Central memory CD8-positive, alpha-beta T cell (primary cell): Measurements from ENCODE around the gene BABAM2.

Experiments
- ATAC-seq: fragments of 150-1000 bp; cut with Tn5 transposase; replicated peaks from 2 replicates; pipeline ENCODE4 v1.10.0; 2022; ENCODE audit warnings: mild to moderate bottlenecking, moderate FRiP score, moderate number of reproducible peaks; ENCODE audit not compliant: poor library complexity, severe bottlenecking; ENCODE audit errors: extremely low read depth
- DNase-seq, 2 donors: peaks; one replicate each; pipeline ENCODE4 v3.0.0; 2021; ENCODE audit warnings: low spot score in 2 of 2
- H3K27ac Mint-ChIP-seq: one replicate; pipeline ENCODE4 v1.8.0; 2022; ENCODE audit warnings: low read depth, mild to moderate bottlenecking, moderate library complexity, mixed read lengths
- H3K27me3 Mint-ChIP-seq: one replicate; pipeline ENCODE4 v1.8.0; 2022; ENCODE audit warnings: mixed read lengths
- H3K36me3 Mint-ChIP-seq: one replicate; pipeline ENCODE4 v1.8.0; 2022; ENCODE audit warnings: mild to moderate bottlenecking, moderate library complexity, mixed read lengths; ENCODE audit not compliant: insufficient read depth
- H3K4me1 Mint-ChIP-seq: one replicate; pipeline ENCODE4 v1.8.0; 2022; ENCODE audit warnings: mixed read lengths
- H3K4me3 Mint-ChIP-seq: one replicate; pipeline ENCODE4 v1.8.0; 2022; ENCODE audit warnings: mild to moderate bottlenecking, moderate library complexity, mixed read lengths
- H3K9me3 Mint-ChIP-seq: one replicate; pipeline ENCODE4 v1.8.0; 2022; ENCODE audit warnings: mixed read lengths

BABAM2 gene

DNA sequence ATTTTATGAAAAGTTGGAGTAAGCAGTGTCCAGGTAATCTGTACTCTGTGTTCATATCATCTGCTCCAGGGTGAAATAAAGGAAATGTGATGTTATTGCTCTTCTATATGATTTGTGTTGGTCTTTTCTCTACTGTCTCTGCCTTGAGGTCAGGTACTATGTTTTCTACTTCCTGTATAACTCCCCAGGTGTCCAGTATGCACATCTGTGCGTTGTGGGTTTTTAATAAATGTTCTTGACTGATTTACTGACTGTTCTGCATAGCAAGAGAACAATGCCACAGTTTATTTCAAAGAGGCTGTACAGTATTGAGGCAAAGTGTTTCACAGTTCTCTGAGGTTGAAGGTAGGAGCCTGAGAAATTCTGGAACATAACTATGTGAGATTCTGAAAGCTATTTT lies 89.7 kb downstream of the BABAM2 start:
- Mint-ChIP-seq H3K9me3 (no peaks in the 10 kb centered on the region), H3K4me1 (peaks cover 19% of the 10 kb centered on the region), H3K27me3 (no peaks in the 10 kb centered on the region), H3K27ac (no peak overlapping the region), H3K4me3 (no peak overlapping the region), H3K36me3 (peaks cover 1% of the 10 kb centered on the region)
- DNase-seq, result no peak
- no peak for ATAC-seq

DNA sequence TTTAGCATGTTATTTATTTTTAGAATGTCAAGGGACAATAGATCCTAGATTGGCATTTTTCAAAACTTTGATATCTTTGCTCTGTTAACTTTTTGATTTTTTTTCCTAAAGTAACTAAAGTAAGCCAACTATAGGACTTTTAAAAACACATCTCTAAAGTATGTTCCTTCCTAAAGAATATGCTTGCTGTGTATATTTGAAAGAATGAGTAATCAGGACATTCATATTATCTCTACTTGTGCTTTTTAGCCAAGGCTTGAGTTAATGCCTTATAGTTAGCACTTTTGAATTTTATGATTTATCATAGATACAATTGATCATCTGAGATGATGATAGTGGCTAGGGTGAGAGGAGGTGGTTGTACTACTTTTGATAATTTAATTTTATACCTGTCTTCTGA lies 93.6 kb downstream of the BABAM2 start:
- Mint-ChIP-seq H3K9me3 (no peaks in the 10 kb centered on the region), H3K27ac (no peak overlapping the region), H3K4me1 (peaks cover 27% of the 10 kb centered on the region), H3K4me3 (no peak overlapping the region), H3K36me3 (peaks cover 1% of the 10 kb centered on the region), H3K27me3 (no peaks in the 10 kb centered on the region)
- DNase-seq (no peak), ATAC-seq (no peak)

DNA sequence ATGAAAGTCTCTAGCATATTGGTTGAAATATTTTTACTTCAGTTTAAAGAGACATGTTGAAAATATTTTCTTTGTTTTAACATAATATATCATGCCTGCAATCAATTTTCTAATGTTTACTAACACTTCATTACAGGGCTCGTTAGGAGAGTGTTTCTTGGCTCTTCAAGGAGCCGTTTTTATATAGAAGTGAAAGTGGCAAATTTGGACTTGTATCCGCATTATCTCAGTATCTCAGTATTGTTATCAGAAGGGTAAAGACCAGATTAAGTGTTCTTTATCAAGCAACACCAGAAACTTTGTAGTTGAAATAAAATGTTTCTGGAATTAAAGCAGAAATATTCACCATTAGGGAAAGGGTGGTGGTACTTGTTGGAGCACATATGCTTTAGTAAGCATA lies 97.8 kb downstream of the BABAM2 start:
- DNase-seq, result no peak
- Mint-ChIP-seq H3K4me1 (peaks cover 25% of the 10 kb centered on the region), H3K36me3 (no peaks in the 10 kb centered on the region), H3K27me3 (no peaks in the 10 kb centered on the region), H3K27ac (no peak overlapping the region), H3K9me3 (no peaks in the 10 kb centered on the region), H3K4me3 (no peak overlapping the region)
- ATAC-seq, result no peak

DNA sequence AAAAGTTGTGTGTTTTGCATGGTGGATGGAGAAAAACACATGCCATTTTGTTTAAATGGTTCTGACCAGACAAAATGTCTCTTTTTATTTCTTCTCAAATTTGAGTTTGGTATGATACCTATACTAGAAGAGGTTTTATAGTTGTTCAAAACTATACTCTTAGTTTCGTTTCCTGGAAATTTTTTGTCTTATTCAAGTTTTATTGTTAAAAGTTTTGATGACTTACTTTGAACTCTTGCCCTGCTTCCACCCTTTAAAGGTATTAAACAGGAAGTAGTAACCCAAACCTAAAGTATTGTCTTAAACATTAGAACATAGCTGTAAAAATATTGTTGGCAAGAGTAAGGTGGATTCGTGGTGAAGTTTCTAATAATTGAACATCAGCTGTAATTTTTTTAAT lies 98.2 kb downstream of the BABAM2 start:
- H3K4me3 Mint-ChIP-seq, result no peak overlapping the region

DNA sequence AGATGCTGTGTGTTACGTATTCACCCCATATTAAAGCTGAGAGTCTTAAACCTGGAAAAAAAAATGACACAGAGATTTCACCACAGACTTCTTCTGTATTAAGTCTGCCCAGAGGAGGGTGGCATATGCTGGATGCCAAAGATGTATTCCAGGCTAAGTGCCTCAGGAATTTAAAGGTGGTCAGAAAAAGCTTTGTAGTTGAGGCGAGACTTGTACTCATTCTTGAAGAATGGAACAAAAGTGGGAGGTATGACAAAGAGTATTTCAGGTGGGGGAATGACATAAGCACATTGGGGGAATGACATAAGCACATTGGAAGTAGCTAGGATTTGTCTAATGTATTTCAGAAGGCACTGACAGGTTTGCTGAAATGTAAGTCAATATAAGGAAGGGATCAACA lies 98.6 kb downstream of the BABAM2 start:
- no peak for DNase-seq
- Mint-ChIP-seq H3K4me3 (no peak overlapping the region), H3K4me1 (peaks cover 25% of the 10 kb centered on the region), H3K27me3 (no peaks in the 10 kb centered on the region), H3K9me3 (no peaks in the 10 kb centered on the region), H3K27ac (no peak overlapping the region), H3K36me3 (no peaks in the 10 kb centered on the region)
- ATAC-seq, result no peak

More for the DNA sequence above, 98.2 kb downstream of the BABAM2 start:
- ATAC-seq (no peak), DNase-seq (no peak)
- H3K36me3 Mint-ChIP-seq, result no peaks in the 10 kb centered on the region
- H3K9me3 Mint-ChIP-seq, result no peaks in the 10 kb centered on the region
- H3K27me3 Mint-ChIP-seq, result no peaks in the 10 kb centered on the region
- peaks cover 25% of the 10 kb centered on the region for H3K4me1 Mint-ChIP-seq
- H3K27ac Mint-ChIP-seq, result no peak overlapping the region

DNA sequence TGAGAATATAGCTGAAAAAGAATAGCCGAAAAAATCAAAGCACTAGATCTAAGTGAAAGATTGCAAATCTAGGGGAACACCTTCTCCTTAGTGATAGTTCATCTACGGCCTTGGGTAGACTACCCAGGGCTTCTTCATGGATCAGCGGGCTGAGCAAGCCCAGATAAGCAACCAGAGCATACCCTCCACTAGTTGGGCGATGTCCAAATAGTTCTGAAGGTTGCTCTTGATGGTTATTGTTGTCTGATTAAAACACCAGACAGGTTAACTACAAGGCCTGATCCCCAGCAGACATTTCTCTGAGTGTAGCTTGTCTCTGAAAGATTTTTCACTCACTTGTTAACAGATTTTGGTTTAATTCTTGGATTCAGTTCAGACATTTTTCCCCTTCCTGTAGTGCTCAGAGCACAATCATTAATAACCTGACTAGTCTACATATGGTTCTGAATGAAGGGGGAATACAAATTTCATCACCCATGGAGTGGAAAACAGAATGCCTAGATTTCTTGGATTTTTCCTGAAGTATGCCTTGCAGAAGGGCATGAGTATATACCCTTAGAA lies 99.6 kb downstream of the BABAM2 start:
- DNase-seq (no peak), ATAC-seq (no peak)
- Mint-ChIP-seq H3K27ac (no peak overlapping the region), H3K4me1 (peaks cover 25% of the 10 kb centered on the region), H3K9me3 (no peaks in the 10 kb centered on the region), H3K36me3 (no peaks in the 10 kb centered on the region), H3K4me3 (no peak overlapping the region), H3K27me3 (no peaks in the 10 kb centered on the region)

DNA sequence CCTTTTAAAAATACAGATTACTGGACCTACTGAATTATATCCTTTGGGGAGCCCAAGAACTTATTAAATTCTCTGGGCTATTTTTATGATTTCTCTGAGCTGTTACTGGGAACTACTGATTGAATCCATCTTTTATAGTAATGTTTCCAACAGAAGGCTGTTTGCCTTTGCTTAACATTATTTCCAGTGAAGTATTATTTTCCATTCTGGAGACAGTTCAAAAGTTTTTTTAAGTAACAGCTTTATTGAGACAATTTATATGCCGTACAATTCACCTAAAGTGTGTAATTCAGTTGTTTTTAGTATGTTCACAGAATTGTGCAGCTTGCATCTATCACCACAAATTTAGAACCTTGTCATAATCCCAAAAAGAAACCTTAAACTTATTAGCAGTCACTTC lies 100.6 kb downstream of the BABAM2 start:
- no peak for ATAC-seq
- H3K4me3 Mint-ChIP-seq, result no peak overlapping the region
- H3K9me3 Mint-ChIP-seq, result no peaks in the 10 kb centered on the region
- H3K4me1 Mint-ChIP-seq, result peaks cover 19% of the 10 kb centered on the region
- H3K36me3 Mint-ChIP-seq, result peaks cover 3% of the 10 kb centered on the region
- H3K27ac Mint-ChIP-seq, result no peak overlapping the region
- no peak for DNase-seq
- H3K27me3 Mint-ChIP-seq, result no peaks in the 10 kb centered on the region

DNA sequence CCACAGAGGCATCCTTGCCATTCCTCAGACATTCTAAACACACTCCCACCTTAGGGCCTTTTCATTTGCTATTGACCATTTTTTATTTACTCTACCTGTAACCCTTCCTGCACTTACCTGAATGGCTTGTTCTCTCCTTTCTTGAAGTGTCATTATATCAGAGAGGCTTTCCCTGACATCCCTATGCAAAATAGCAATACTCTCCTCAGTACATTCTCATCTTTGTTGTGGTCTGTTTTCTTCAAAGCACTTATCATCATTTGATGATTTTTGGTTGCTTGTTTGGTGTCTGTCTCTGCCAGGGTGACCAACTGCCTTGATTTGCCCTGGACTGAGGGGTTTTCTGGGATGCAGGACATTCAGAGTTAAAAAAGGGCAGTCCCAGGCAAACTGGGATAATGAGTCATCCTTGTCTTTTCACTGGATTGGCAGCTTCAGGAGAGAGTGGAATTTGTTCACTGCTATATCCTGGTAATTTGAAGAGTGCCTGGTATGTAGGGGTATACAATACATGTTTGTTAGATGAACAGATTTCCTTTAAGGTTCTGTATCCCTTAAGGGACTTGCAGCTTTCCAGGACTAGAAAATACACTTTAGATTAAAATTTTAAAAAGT lies 102.4 kb downstream of the BABAM2 start:
- H3K4me3 Mint-ChIP-seq, result no peak overlapping the region
- peaks cover 3% of the 10 kb centered on the region for H3K36me3 Mint-ChIP-seq
- H3K9me3 Mint-ChIP-seq, result no peaks in the 10 kb centered on the region
- H3K27ac Mint-ChIP-seq, result no peak overlapping the region
- ATAC-seq (no peak), DNase-seq (no peak)
- no peaks in the 10 kb centered on the region for H3K27me3 Mint-ChIP-seq
- peaks cover 13% of the 10 kb centered on the region for H3K4me1 Mint-ChIP-seq

DNA sequence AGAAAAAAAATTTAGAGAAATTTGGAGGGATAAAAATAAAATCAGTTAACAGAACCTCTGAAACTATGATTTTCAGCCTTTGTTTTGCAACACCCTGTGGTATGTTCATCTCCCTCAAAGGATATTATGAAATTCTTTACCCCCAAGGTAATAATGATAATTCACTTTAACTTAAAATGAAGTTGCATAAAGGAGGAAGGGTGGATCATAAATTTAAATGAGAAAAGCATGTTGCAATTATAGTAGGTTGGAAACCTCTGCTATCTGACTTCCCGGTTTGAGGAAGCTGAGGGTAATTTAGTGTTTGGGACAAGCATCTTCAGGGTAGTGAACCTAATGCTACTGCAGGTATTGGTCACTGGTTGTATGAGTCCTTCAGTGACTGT lies 102.9 kb downstream of the BABAM2 start:
- Mint-ChIP-seq H3K9me3 (no peaks in the 10 kb centered on the region), H3K4me3 (no peak overlapping the region), H3K27ac (no peak overlapping the region), H3K27me3 (no peaks in the 10 kb centered on the region), H3K36me3 (peaks cover 3% of the 10 kb centered on the region), H3K4me1 (peaks cover 13% of the 10 kb centered on the region)
- DNase-seq, result no peak
- no peak for ATAC-seq

DNA sequence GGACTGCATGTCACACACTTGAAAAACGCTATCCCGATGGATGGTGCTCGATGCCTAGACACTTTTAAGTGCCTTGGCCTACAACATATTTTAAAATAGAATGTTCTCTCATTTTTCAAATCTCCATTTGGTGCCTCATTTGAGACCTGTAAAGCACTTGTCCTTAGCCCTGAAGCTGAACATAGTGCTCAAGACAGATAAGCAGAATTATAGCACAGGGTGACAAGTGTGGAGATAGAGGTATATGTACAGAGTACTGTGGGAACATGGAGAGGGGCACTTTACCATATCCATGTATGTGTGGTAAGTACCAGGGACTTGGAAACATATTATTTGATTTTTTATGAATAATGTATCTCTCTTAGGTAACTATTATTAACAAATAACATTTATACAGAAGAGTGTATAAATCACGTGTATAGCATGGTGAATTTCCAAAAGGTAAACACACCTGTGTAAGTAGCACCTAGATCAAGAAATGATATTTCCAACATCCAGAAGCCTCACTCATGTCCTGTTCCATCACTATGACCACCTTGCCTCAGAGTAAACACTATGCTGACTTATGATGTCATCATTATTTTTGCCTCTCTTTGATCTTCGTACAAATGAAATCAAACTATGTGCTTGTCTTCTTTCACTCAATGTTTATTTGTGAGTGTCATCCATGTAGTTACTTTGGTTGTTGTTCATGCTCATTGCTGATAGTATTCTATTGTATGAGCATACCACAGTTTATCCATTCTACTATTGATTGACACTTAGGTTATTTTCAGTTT lies 103.6 kb downstream of the BABAM2 start:
- Mint-ChIP-seq H3K27ac (no peak overlapping the region), H3K36me3 (peaks cover 3% of the 10 kb centered on the region), H3K27me3 (no peaks in the 10 kb centered on the region), H3K4me3 (no peak overlapping the region), H3K4me1 (peaks cover 11% of the 10 kb centered on the region), H3K9me3 (no peaks in the 10 kb centered on the region)
- ATAC-seq, result no peak
- no peak for DNase-seq

DNA sequence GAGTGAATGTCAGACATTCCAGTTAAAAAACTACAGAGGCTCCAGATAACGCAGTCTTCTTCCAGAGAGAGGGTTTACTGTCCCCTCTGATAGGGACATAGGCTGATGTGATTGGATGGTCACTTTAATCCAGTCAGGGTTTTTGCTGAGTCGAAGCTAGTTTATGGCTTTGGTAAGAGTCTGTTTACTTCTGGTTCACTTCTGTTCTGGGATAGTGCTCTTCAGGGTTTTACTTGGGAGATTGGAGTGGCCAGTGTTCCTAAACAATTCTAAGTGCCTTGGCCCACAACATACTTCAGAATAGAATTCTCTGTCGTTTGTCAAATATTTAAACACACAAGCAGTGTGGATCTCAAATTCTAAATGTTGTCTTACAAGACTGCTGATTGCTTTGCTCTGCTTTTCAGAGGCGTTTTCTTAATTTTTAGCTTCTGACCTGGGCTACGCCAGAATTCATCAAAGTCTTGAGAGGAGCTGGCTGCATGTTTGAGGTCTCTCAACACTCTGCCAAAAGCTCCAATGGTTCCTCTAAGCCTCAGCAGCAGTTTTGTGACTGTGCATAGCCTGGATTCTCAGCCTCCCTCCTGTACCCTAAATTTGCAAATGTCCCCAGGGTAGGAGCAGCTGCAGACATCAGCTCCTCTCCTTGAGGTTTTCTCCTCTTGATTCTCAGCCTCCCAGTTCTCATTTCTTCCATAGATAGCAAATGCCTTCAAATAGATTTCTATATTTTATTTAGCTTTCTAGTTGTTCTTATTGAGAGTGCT lies 105.8 kb downstream of the BABAM2 start:
- H3K36me3 Mint-ChIP-seq, result peaks cover 3% of the 10 kb centered on the region
- no peaks in the 10 kb centered on the region for H3K9me3 Mint-ChIP-seq
- H3K27ac Mint-ChIP-seq, result no peak overlapping the region
- ATAC-seq (no peak), DNase-seq (no peak)
- H3K4me1 Mint-ChIP-seq, result peaks cover 16% of the 10 kb centered on the region
- H3K27me3 Mint-ChIP-seq, result no peaks in the 10 kb centered on the region
- H3K4me3 Mint-ChIP-seq, result no peak overlapping the region

DNA sequence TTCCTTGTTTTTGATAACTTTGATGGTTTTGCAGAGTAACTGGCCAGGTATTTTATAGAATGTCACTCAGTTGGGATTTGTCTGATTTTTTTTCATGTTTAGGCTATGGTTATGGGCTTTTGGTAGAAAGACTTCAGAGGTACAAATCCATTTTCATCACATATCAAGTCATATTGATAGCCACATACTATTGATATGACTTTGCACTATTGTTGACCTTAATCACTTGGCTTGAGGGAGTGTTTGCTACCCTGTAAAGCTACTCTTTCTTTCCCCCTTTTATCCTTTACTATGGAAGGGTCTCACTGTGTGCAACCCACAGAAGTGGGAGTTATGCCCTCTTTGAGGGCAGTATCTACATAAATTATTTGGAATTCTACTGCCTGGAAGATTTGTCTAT lies 109.8 kb downstream of the BABAM2 start:
- no peak overlapping the region for H3K27ac Mint-ChIP-seq
- no peaks in the 10 kb centered on the region for H3K9me3 Mint-ChIP-seq
- ATAC-seq (no peak), DNase-seq (no peak)
- H3K36me3 Mint-ChIP-seq, result peaks cover 3% of the 10 kb centered on the region
- no peak overlapping the region for H3K4me3 Mint-ChIP-seq
- no peaks in the 10 kb centered on the region for H3K27me3 Mint-ChIP-seq
- peaks cover 20% of the 10 kb centered on the region for H3K4me1 Mint-ChIP-seq
